VCaP (cell line): Measurements from ENCODE around the gene TACC3.

Source experiments
- H3K27ac ChIP-seq: fragments of 450-650 bp; 2 replicates; pipeline ENCODE4 v1.5.1; 2017
- TF ChIP-seq, protein P1 (sequence below): fragments of 450-650 bp; conservative IDR thresholded peaks from 2 replicates; pipeline ENCODE4 v1.5.1; 2017; ENCODE audit warnings: mild to moderate bottlenecking, moderate library complexity

Gene TACC3

DNA sequence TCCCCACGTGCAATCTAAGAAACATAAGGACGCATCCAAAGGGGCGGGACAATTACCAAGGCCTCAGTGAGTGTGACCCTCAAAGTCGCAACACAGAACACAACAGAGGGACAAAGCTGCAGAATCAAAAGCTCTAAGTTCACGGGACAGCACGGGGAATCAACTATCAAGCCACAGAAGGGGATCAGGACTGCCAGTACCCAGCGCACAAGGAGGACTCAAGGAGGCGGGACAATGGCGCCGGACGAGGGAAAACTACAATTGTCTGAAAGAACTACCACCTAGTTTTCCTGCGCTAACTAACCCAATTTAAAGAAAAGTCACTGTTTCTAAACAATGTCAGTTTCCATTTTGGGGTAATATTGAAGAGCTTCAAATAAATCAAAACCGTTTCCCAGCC lies 38.5 kb upstream of the TACC3 start:
- H3K27ac ChIP-seq, result peak overlapping the region; percentile 81; the same call in 1 of the 2 replicates
- TF ChIP-seq, protein P1, sequence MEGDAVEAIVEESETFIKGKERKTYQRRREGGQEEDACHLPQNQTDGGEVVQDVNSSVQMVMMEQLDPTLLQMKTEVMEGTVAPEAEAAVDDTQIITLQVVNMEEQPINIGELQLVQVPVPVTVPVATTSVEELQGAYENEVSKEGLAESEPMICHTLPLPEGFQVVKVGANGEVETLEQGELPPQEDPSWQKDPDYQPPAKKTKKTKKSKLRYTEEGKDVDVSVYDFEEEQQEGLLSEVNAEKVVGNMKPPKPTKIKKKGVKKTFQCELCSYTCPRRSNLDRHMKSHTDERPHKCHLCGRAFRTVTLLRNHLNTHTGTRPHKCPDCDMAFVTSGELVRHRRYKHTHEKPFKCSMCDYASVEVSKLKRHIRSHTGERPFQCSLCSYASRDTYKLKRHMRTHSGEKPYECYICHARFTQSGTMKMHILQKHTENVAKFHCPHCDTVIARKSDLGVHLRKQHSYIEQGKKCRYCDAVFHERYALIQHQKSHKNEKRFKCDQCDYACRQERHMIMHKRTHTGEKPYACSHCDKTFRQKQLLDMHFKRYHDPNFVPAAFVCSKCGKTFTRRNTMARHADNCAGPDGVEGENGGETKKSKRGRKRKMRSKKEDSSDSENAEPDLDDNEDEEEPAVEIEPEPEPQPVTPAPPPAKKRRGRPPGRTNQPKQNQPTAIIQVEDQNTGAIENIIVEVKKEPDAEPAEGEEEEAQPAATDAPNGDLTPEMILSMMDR, result no peak

DNA sequence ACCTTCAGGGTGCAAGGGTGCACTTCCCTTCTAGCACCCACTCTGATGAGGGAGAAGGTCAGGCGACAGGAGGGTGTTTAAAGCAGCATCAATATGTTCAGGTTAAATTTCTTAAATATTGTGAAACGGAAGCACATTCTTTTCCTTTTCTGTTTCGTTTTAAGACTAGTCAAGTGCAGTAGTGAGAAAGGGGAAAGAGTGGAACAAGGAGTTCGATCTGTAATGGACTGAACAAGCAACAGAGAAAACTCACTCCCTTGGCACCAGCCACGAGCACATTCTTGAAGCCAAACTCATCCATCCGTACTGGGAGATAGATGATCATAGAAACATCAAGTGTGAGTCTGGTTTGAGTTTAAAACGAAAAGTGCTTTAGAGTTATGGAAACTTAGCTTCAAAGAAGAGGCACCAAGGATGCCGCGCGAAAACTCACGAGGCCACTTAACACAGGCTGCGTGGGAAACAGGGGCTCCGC lies 38.0 kb upstream of the TACC3 start:
- TF ChIP-seq, protein P1, result no peak
- peak overlapping the region; percentile 81 for H3K27ac ChIP-seq

DNA sequence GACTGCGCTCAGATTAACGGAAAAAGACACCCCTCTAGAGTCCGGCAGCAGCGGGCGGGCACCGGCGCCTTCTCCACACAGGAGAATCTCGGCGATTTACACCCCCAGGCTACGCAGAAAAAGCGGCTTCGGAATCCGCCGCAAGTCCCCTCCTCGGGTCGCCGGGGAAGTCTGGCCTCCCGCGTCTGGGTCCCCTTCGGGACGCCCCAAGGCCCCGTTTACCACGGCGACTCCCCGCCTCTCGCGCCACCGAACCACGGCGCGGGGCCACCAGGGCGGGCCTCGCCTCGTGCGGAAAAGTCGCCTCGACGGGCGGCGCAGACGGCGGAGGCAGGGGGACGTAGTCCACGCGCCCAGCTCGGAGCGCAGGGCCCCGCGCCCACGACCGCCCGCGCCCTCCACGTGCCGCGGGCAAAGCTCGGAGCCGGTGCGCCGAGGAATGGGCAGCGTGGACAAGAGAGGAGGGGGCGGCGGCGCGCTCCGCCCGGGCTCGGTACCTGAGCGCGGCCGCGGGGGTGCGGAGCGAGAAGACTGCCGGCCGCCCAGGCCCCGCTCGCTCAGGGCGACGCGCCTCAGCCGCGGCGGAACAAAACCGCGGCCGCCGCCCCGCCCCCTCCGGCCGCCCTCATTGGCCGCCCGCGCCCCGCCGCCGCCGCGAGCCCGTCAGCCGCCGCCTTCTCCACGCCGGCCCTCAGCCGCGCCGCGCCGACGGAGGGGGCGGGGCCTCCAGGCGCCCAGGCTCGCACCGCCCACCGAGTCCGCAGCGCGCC lies 37.4 kb upstream of the TACC3 start, which contains the start of gene FAM53A:
FAM53A (minus strand) TSS at position 578 of the 770 bp plus-strand sequence. CDS start 15,572 bp downstream, outside the sequence.
- H3K27ac ChIP-seq, result peak within 1 kb of the TSS; percentile 81
- TF ChIP-seq, protein P1, result no peak

DNA sequence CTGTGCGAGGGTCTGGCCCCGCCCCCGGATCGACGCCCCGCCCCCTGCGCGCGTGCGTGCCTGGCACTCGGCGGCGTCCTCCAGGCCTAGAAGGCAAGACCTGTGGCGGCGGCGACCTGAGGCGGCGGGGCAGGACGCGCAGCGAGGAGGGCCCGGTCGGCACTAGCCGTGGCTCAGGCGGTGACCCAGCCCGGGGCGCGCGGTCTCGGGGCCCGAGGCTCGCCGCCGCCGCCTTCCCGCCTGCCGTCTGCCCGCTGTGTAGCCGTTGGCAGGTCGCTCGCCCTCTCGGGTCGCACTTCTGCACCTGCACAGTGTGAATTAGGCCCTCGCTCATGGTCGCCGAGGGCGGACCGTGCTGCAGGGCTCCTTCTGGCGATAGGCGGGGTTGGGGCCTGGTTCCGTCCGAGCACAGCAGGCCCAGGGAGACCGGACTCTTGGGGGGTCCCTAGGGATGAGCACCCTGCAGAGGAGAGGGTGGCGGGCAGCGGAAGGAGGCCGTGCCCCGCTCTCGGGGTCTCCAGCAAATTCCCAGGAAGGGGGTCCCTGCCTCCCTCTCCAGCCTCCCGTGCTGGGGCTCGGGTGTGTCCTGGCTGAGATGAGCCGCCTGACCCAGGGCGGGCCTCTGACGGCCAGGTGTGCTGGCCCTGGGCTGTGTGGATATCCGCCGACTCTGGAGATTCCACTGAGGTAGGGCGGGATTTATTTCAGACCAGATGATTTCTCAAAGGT lies 36.7 kb upstream of the TACC3 start:
- TF ChIP-seq, protein P1, result no peak
- H3K27ac ChIP-seq, result peak overlapping the region; percentile 81

DNA sequence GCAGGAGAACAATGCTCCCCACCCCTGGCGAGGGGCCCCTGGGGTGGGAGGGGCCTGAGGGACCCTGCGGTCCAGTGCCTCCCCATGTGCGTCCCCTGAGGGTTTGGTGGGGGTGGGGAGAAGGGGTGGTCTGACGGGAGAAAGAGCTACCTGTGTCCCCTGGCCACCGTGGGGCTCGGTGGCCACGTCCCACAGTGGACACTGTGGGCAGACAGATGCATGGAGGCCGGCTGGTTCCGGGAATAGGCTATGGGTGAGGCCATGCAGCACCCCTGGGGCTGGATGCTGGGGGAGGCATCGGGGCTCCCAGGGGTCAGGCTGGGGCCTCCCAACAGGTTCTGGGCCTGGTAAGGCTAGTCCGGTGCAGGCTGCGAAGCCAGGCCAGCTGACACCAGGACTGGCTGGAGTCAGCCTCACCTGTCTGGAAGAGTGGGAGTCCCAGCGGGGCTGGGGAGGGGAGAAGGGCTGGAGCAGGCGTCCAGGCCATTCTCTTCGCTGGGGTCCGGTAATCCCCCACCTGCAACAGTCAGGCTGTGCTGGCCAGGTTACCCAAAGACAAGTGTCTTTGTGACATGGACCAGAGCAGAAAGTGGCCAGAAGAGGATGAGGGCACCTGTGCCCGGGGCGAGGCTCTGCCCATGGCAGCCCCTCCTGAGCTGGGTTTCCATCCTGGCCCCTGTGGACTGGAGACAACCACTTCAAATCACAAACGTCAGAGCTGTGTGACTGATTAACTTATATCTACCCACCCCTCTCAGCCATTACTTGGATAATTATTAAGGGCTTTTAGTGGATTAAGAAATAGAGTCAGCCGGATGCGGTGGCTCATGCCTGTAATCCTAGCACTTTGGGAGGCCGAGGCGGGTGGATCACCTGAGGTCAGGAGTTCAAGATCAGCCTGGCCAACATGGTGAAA lies 35.8 kb upstream of the TACC3 start:
- H3K27ac ChIP-seq, result peak overlapping the region; percentile 81
- TF ChIP-seq, protein P1, result no peak

DNA sequence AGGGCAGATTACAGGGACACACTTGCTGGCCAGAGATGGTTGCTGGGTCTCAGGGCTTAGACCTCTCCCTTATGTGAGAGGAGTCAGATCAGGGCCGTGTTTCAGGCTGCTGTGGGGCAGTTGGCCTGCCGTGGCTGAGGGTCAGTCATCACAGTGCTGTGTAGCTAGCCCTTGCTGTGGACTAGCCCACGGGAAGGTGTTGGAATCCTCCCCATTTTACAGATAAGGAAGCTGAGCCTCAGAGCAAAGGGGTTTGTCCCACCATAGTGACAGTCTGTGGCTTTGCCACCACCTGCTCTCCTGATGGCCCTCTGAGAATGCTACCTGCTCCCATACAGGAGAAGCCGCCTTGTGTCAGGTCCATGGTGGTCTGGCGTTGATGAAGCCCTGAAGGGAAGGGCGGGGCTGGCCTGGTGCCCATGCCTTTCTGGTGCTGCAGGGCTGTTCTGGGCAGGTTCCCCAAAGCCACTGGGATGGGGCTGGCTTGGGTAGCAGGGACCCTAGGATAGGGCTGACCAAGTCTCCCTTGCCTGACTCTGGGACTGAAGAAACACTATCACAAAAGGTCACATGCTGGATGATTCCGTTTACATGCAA lies 34.8 kb upstream of the TACC3 start:
- TF ChIP-seq, protein P1, result no peak
- H3K27ac ChIP-seq, result no peak overlapping the region
